PC-9 (cell line): Measurements from ENCODE around the gene UBXN10.

Experiments
- CTCF ChIP-seq: fragments of 200-600 bp; sonication (generic); conservative IDR thresholded peaks from 2 replicates; pipeline ENCODE4 v1.6.1; 2017; ENCODE audit warnings: mixed run types, antibody characterized with exemption, mild to moderate bottlenecking, moderate library complexity
- EZH2 ChIP-seq: fragments of 200-600 bp; sonication (generic); IDR thresholded peaks from 2 replicates; pipeline ENCODE4 v1.8.0; 2017; ENCODE audit warnings: antibody characterized with exemption, low read depth

- TF ChIP-seq CTCF: no peak
- no peak for TF ChIP-seq EZH2
Measured at GRCh38 chr1:20147846-20148570, 37.9 kb upstream of the UBXN10 start.
